ENCODE data around the gene SMAD2. TPM values are rescaled to one million over a fixed set of nuclear protein-coding genes. Genes with fewer than 3 reads are reported as not detected.

The SMAD2 gene
- total and polyA plus RNA-seq, 9 of the 15 experiments (the other 6 are each of a cell fraction or from before 2014, with no cell fraction given) = 9.2 to 49.6 (median 33.7) TPM

- TF ChIP-seq CREBBP (IDR thresholded peaks at IDR 0.05; ENCODE audit: low read depth, low read length) = no peak
- TF ChIP-seq GTF2B (IDR thresholded peaks at IDR 0.05; ENCODE audit: extremely low read depth, insufficient read length) = no peak
- no peak for TF ChIP-seq ZBTB7A (IDR thresholded peaks at IDR 0.05; ENCODE audit: borderline replicate concordance, control insufficient read depth, low read depth, low read length)
- no peak for TF ChIP-seq NCOA2 (IDR thresholded peaks at IDR 0.05; ENCODE audit: partially characterized antibody in 2 of 2)
- TF ChIP-seq L3MBTL2 (IDR thresholded peaks at IDR 0.05) = no peak
- TF ChIP-seq POLR3G (IDR thresholded peaks at IDR 0.05; ENCODE audit: extremely low read depth, insufficient read length, insufficient replicate concordance) = no peak
- TF ChIP-seq GATAD2B (IDR thresholded peaks at IDR 0.05; ENCODE audit: borderline replicate concordance) = no peak
- TF ChIP-seq ELK3 (CRISPR knock-in tag; IDR thresholded peaks at IDR 0.05) = no peak
Observed at GRCh38 chr18:47975701-47976100, 45.2 kb upstream of the SMAD2 start (continued).

- CTCF ChIA-PET (ENCODE audit: low intra/inter-chr PET ratio) = no interaction called here
Observed at GRCh38 chr18:47975105-47975504, 44.6 kb upstream of the SMAD2 start.

More at GRCh38 chr18:47975105-47975504, 44.6 kb upstream of the SMAD2 start:
- WGBS (ENCODE audit: insufficient coverage, low coverage, missing lambda C conversion rate) = 2% methylated on average over 5 of the region's 5 CpGs
- POLR2A ChIA-PET = no interaction called here
- Histone ChIP-seq H4K20me1 (replicated peaks; ENCODE audit: control insufficient read depth, insufficient read depth, low read length) (no peaks in the 10 kb centered on the region), H3K4me2 (ENCODE audit: insufficient read depth, low read length) (no peak overlapping the region), H3K4me1 (replicated peaks in 1 of 2; ENCODE audit: control insufficient read depth in 2 of 2, insufficient read depth in 2 of 2, low read length in 2 of 2) (peaks cover 0 to 15% of the 10 kb centered on the region in 2 experiments; a peak in 4 of 5 replicates), H3K4me3 (no peak overlapping the region), H3K27me3 (ENCODE audit: control insufficient read depth in 2 of 2, insufficient read depth in 2 of 2, low read length in 2 of 2) (no peaks in the 10 kb centered on the region; a peak in 1 of 5 replicates), H2AFZ (ENCODE audit: low read depth, low read length) (no peak overlapping the region), H3K9me3 (replicated peaks; ENCODE audit: control insufficient read depth, insufficient read depth, low read depth, low read length) (no peaks in the 10 kb centered on the region), H3K27ac (ENCODE audit: extremely low read depth, low read depth, low read length) (no peak overlapping the region), H3K9ac (ENCODE audit: insufficient read depth in 1 of 2, low read depth in 2 of 2, low read length in 2 of 2) (no peak overlapping the region), H3K9me1 (ENCODE audit: control insufficient read depth, insufficient read depth, low read length) (no peaks in the 10 kb centered on the region), H3K79me2 (ENCODE audit: control insufficient read depth, insufficient read depth, low read length) (no peaks in the 10 kb centered on the region), H3K36me3 (ENCODE audit: control insufficient read depth, insufficient read depth, low read length) (no peaks in the 10 kb centered on the region)
- no peak for TF ChIP-seq ETV6 (IDR thresholded peaks at IDR 0.05; ENCODE audit: borderline replicate concordance in 1 of 2, low read depth in 2 of 2, low read length in 1 of 2)
- TF ChIP-seq ETV6 (CRISPR knock-in tag; IDR thresholded peaks at IDR 0.05; ENCODE audit: borderline replicate concordance) = no peak
- in situ Hi-C loops (cut with MboI) (no loop called here), intact Hi-C loops (cut with micrococcal nuclease) (no loop called here)
- DNase-seq (ENCODE audit: extremely low read depth in 1 of 4, low spot score in 3 of 4) (no peak), FAIRE-seq (no peak), ATAC-seq (no peak)
- no TSS peak for BruUV-seq (replicated peaks)
